ENCODE data around the gene TMEM184B. TPM values are rescaled to one million over a fixed set of nuclear protein-coding genes. Genes with fewer than 3 reads are reported as not detected.

Gene TMEM184B
- 88.0 and 90.5 TPM in 2 replicates for total RNA-seq
- long read RNA-seq, full-length matches to known transcripts = 4 of 7 reads
- long read RNA-seq, partial matches to known transcripts = 0 of 7 reads
- long read RNA-seq, other reads (novel, unspliced or antisense) = 3 of 7 reads

DNA sequence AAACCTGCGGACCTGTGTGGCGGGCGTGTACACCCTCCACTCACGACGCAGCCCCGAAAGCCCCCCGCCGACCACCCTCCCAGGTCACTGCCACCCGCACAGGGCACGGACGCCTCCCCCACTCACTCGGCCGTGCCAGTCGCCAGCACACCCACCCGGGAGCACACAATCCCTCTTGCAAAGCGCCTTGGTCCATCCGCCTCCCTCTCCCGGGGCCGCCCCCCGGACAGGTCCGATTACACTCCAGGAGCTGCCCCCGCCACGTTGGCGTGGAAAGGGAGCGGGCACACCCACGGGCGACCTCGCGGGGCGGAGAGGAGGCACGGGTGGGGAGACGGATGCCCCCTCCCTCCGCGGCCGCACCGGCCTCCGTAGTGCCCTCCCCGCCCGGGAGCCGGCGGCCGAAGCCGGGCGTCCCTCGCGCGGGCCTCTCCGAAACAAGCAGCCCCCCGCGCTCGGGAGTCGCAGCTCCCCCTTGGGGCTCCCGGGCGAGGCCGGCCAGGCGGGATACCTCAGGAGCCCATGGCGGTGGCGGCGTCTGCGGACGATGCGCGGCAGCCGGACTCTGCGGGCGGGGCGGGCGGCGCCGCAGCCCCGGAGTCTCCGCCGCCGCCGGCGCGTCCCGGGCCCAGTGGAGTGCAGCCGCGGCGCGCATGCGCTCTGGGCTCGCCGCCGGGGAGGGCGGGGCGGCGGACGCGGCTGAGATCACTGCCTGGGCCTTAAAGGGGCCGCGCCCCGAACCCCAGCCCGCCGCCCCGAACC lies at the start of gene TMEM184B:
Gene TMEM184B (minus strand): TSS at position 638 of the 762 bp plus-strand sequence. CDS start 25,049 bp downstream, outside the sequence.
- Mint-ChIP-seq H3K9me3 (ENCODE audit: unreplicated experiment) (no peaks in the 10 kb centered on the region), H3K4me3 (ENCODE audit: unreplicated experiment) (peak within 1 kb of the TSS; percentile 87), H3K27ac (ENCODE audit: unreplicated experiment) (peak within 1 kb of the TSS; percentile 96), H3K4me1 (ENCODE audit: unreplicated experiment) (peaks cover 53% of the 10 kb centered on the region), H3K36me3 (ENCODE audit: unreplicated experiment) (peaks cover 2% of the 10 kb centered on the region), H3K27me3 (ENCODE audit: unreplicated experiment) (no peaks in the 10 kb centered on the region)
- TF ChIP-seq, protein P1, sequence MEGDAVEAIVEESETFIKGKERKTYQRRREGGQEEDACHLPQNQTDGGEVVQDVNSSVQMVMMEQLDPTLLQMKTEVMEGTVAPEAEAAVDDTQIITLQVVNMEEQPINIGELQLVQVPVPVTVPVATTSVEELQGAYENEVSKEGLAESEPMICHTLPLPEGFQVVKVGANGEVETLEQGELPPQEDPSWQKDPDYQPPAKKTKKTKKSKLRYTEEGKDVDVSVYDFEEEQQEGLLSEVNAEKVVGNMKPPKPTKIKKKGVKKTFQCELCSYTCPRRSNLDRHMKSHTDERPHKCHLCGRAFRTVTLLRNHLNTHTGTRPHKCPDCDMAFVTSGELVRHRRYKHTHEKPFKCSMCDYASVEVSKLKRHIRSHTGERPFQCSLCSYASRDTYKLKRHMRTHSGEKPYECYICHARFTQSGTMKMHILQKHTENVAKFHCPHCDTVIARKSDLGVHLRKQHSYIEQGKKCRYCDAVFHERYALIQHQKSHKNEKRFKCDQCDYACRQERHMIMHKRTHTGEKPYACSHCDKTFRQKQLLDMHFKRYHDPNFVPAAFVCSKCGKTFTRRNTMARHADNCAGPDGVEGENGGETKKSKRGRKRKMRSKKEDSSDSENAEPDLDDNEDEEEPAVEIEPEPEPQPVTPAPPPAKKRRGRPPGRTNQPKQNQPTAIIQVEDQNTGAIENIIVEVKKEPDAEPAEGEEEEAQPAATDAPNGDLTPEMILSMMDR (IDR thresholded peaks at IDR 0.05) = no peak
- DNase-seq (ENCODE audit: extremely low spot score, unreplicated experiment) = peak; percentile 94

GRCh38 chr22:38320605-38321402 lies 48.0 kb upstream of the TMEM184B start:
- DNase-seq (ENCODE audit: extremely low spot score, unreplicated experiment) = no peak
- TF ChIP-seq, protein P1 (IDR thresholded peaks at IDR 0.05) = no peak
- Mint-ChIP-seq H3K9me3 (ENCODE audit: unreplicated experiment) (no peaks in the 10 kb centered on the region), H3K36me3 (ENCODE audit: unreplicated experiment) (no peaks in the 10 kb centered on the region), H3K27ac (ENCODE audit: unreplicated experiment) (no peak overlapping the region), H3K4me1 (ENCODE audit: unreplicated experiment) (peaks cover 18% of the 10 kb centered on the region), H3K4me3 (ENCODE audit: unreplicated experiment) (no peak overlapping the region), H3K27me3 (ENCODE audit: unreplicated experiment) (no peaks in the 10 kb centered on the region)

DNA sequence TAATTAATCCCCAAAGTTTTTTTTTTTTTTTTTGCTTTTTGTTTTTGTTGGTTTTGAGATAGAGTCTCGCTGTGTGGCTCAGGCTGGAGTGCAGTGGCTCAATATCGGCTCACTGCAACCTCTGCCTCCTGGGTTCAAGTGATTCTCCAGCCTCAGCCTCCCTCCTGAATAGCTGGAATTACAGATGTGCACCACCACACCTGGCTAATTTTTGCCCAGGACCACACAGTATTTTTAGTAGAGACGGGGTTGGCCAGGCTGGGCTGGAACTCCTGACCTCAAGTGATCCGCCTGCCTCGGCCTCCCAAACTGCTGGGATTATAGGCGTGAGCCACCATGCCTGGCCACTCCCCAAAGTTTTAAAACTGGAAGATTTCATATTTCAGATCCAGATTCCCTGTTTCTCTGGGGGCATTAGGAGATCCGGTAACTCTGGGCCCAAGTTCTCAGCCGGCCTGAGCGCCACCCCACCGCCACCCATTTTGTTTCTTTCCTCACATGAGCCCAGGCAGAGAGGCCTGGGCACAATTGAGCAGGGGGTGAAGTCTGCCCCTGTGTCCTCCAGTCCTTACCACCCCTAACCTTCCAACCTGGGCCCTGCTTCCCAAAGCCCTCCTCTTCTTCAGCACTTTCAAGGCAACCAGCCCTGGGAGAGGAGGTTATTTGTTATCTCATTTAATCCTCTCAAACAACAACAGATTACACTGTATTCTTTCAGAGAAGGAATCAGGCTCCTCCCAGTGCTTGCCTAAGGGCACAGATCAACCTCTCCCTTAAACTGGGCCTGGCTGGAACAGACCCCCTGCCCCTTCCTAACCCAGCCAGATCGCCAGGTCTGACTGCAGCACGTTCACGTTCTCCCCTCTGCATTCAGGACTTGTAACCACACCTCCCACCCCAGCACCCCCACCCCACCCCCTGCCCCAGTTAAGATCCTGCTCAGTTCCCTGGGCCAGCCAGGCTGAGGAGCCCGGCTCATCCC lies 46.3 kb upstream of the TMEM184B start:
- Mint-ChIP-seq H3K4me1 (ENCODE audit: unreplicated experiment) (peaks cover 35% of the 10 kb centered on the region), H3K27ac (ENCODE audit: unreplicated experiment) (peak overlapping the region; percentile 92), H3K36me3 (ENCODE audit: unreplicated experiment) (no peaks in the 10 kb centered on the region), H3K27me3 (ENCODE audit: unreplicated experiment) (no peaks in the 10 kb centered on the region), H3K4me3 (ENCODE audit: unreplicated experiment) (peak overlapping the region; percentile 73), H3K9me3 (ENCODE audit: unreplicated experiment) (no peaks in the 10 kb centered on the region)
- TF ChIP-seq, protein P1 (IDR thresholded peaks at IDR 0.05) = no peak
- DNase-seq (ENCODE audit: extremely low spot score, unreplicated experiment) = no peak

- Mint-ChIP-seq H3K36me3 (ENCODE audit: unreplicated experiment) (no peaks in the 10 kb centered on the region), H3K4me1 (ENCODE audit: unreplicated experiment) (peaks cover 44% of the 10 kb centered on the region), H3K27ac (ENCODE audit: unreplicated experiment) (peak overlapping the region; percentile 92), H3K27me3 (ENCODE audit: unreplicated experiment) (no peaks in the 10 kb centered on the region), H3K4me3 (ENCODE audit: unreplicated experiment) (peak overlapping the region; percentile 73), H3K9me3 (ENCODE audit: unreplicated experiment) (no peaks in the 10 kb centered on the region)
- TF ChIP-seq, protein P1 (IDR thresholded peaks at IDR 0.05) = no peak
- no peak for DNase-seq (ENCODE audit: extremely low spot score, unreplicated experiment)
Measured at GRCh38 chr22:38317995-38318715, 45.3 kb upstream of the TMEM184B start.

Measured in osteocyte (in vitro differentiated cells).